ENCODE measurements around the gene CLEC10A.
"Not testable (repeated sequence)": the region's sequence is repeated elsewhere in the genome, so short reads cannot be mapped to it uniquely, and the experiment has no call there.

The CLEC10A gene

GRCh38 chr17:7108560-7108925 lies 28.5 kb upstream of the CLEC10A start:
- no peak for DNase-seq (ENCODE audit: low read depth)

- DNase-seq (ENCODE audit: low read depth): no peak
These were observed 27.9 kb upstream of the CLEC10A start for GRCh38 chr17:7107795-7108559.

DNA sequence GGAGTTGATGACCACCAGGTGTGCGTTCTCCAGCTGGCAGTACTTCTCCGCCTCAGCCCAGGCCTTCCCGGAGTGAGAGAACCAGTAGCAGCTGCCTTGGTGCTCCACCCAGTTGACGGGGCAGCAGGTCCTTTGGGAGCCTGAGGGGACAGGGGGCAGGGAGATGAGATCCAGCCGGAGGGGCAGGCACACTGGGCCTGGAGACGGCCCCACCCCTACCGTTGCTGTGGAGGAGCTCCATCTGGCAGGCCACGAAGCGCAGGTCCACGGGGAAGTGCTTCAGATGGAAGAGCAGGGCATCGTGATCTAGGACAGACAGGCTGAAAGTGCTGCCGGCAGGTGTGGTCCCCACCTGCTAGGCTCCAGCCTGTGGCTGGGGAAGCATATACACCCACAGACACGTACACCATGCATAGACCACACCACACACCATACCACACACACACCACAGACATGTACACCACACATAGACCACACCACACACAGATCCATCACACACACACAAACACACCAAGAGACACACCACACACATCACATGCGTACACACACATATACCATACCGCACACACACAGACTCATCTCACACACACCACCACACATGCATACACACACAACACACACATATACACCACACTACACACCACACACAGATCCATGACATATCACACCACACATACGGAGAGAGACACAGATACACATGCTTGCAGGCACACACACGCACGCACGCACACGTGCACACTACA lies 27.1 kb upstream of the CLEC10A start:
- DNase-seq (ENCODE audit: low read depth): no peak

GRCh38 chr17:7102421-7102820 lies 22.4 kb upstream of the CLEC10A start:
- DNase-seq (ENCODE audit: low read depth): no peak

DNA sequence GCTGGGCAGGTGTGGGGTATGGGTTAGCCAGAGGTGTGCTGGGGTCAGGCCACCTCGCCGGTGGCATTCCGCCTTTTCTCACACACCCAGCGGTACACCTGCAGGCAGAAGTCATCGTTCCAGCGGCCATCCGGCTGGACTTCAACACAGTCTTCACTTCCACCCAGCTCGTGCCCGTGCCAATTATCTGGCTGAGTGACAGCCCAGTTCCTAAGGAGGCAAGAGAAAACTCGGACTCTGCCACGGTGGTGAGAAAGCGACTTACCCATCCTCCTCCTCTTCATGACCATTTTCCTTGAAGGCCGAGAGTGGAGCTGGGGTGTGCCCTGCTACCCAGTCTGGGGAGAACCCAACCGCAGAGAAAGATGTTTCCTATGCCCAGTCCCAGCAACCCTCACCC lies 21.5 kb upstream of the CLEC10A start:
- DNase-seq (ENCODE audit: low read depth): no peak

GRCh38 chr17:7100641-7101379 lies 20.8 kb upstream of the CLEC10A start:
- not testable (repeated sequence) for DNase-seq (ENCODE audit: low read depth)

DNA sequence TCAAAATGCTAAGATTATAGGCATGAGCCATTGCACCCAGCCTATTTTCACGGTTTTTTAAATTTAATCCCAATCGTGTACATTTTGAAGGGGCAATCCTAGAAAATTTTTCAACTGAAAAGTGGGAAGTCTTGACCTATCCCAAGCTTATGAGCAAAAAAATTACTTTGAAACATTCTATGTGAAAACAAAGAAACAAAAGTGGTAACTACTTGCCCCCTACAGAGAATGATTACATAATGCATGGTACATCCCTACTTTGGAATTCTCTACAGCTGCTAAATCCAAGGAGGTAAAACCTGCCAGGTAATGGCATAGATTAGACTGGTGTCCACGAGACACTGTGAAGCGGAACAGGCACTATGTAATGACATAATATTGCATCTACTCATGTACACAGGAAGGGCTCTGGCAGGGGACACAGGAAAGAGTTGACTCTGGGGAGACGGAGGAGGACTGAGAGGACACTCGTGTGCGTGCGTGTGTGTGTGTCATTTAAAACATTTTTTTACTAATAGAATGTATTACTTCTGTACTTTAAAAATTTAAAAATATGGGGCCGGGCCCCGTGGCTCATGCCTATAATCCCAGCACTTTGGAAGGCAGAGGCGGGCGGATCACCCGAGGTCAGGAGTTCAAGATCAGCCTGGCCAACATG lies 18.9 kb upstream of the CLEC10A start:
- no peak for DNase-seq (ENCODE audit: low read depth)

GRCh38 chr17:7097940-7098339 lies 17.9 kb upstream of the CLEC10A start:
- DNase-seq (ENCODE audit: low read depth): no peak

DNA sequence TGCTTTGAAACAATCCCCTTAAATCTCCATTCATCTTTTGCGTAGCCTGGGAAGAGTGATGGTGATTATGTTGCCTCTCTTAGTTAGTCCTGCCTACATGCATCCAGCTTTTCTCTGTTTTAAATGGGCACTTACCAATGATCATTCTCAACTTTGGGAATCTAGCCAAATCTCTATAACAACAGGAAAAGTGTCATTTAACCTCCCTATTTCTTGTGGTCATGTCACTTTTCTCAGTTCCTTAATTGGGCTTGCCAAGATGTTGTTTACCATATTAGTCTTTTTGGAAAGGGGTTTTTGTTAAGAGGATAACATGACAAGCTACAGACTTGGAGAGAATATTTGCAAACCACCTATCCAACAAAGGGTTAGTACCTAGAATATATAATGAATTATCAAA lies 15.6 kb upstream of the CLEC10A start:
- no peak for DNase-seq (ENCODE audit: low read depth)

- no peak for DNase-seq (ENCODE audit: low read depth)
These were observed 14.6 kb upstream of the CLEC10A start for GRCh38 chr17:7094652-7095019.

GRCh38 chr17:7091311-7092005 lies 11.4 kb upstream of the CLEC10A start:
- DNase-seq (ENCODE audit: low read depth): not testable (repeated sequence)

GRCh38 chr17:7089570-7089969 lies 9.5 kb upstream of the CLEC10A start:
- not testable (repeated sequence) for DNase-seq (ENCODE audit: low read depth)

GRCh38 chr17:7088442-7088841 lies 8.4 kb upstream of the CLEC10A start:
- not testable (repeated sequence) for DNase-seq (ENCODE audit: low read depth)

GRCh38 chr17:7084088-7084487 lies 4.0 kb upstream of the CLEC10A start:
- DNase-seq (ENCODE audit: low read depth): no peak

- DNase-seq (ENCODE audit: low read depth): peak; percentile 21
These were observed 3.5 kb upstream of the CLEC10A start for GRCh38 chr17:7083592-7083991.

- DNase-seq (ENCODE audit: low read depth): no peak
These were observed 1.5 kb upstream of the CLEC10A start for GRCh38 chr17:7081341-7082062.

DNA sequence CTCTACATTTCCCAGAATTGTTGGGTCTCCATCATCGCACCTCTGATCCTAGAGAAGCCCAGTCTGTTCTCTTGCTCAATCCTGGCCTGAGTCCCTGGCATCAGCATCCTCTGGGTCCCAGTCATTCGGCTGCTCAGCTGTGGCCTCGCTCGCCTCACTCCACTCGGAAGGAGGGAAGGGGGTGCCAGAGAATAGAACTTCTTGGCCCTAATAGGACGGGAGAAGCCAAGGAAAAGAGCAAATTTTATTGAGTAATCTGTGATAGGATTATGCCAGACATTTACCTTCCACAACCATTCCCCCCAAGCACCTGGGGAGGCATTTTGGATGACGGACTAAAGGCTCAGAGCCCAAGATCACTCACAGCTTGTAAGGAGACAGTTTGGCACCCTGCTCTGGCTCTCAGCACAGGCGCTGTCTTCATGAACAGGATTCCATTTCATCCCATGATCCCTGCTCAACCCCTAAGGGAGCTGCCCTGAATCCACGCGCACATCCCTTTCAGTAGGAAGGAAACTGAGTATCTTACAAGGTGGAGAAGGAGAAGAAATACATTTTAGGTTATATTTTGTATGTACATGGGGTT lies 498 bp upstream of the CLEC10A start:
- no peak for DNase-seq (ENCODE audit: low read depth)

GRCh38 chr17:7078711-7079110 lies 1.3 kb downstream of the CLEC10A start:
- no peak for DNase-seq (ENCODE audit: low read depth)

- no peak for DNase-seq (ENCODE audit: low read depth)
These were observed 2.0 kb downstream of the CLEC10A start for GRCh38 chr17:7077911-7078546.

DNA sequence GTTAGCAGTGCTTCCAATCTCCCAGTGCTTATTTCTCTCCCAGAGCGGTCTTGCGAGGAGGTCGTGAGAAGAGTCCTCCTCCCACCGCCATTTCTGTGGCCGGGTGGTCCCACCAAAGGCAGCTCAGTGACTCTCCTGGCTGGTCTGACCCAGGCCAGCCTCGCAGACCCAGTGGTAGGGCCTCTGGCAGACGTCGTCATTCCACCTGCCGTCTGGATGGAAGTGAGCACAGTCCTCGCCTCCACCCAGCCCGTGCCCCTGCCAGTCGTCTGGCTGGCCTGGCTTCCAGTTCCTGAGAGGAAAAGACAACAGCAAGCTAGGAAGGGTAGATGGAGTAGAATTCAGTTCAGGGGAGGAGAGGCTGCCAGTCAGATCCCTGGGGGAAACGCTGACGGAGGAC lies 5.1 kb downstream of the CLEC10A start:
- no peak for DNase-seq (ENCODE audit: low read depth)
